ENCODE data around the gene KLF5. TPM values are rescaled to one million over a fixed set of nuclear protein-coding genes. Genes with fewer than 3 reads are reported as not detected.

KLF5 gene
- total RNA-seq, 2 donors from 2014 or later: 6.6 to 17.9 TPM

- intact Hi-C loops (cut with DNase I): no loop called here
- TF ChIP-seq CTCF (IDR thresholded peaks at IDR 0.05): peak in 1 of 7 experiments; percentile 3
- no peak for TF ChIP-seq POLR2A (IDR thresholded peaks at IDR 0.05)
- Histone ChIP-seq H3K4me3 (peak overlapping the region; percentile 3 to 61), H3K36me3 (replicated peaks in 1 of 2; ENCODE audit: insufficient read depth in 1 of 2, low read depth in 2 of 2) (no peaks in the 10 kb centered on the region), H3K27me3 (no peaks in the 10 kb centered on the region), H3K27ac (peak overlapping the region; percentile 18 to 89 (median 88)), H3K9me3 (no peaks in the 10 kb centered on the region), H3K4me1 (peaks cover 25% of the 10 kb centered on the region)
- WGBS, 2 donors: 0% methylated on average over 8 of the region's 8 CpGs
- no peak for DNase-seq
- ATAC-seq: no peak
Measured at GRCh38 chr13:73058432-73058735, 421 bp upstream of the KLF5 start.

GRCh38 chr13:73059460-73060250, 850 bp downstream of the KLF5 start:
- Histone ChIP-seq H3K4me3 (peak overlapping the region; percentile 61 to 82), H3K9me3 (no peaks in the 10 kb centered on the region), H3K27me3 (no peaks in the 10 kb centered on the region), H3K27ac (peak overlapping the region; percentile 86 to 93 (median 89)), H3K4me1 (peaks cover 30% of the 10 kb centered on the region), H3K36me3 (replicated peaks in 1 of 2; ENCODE audit: insufficient read depth in 1 of 2, low read depth in 2 of 2) (no peaks in the 10 kb centered on the region)
- intact Hi-C loops (cut with DNase I): no loop called here
- WGBS, 2 donors: 0 to 1% methylated on average over 28 to 66 of the region's 68 CpGs
- TF ChIP-seq CTCF (IDR thresholded peaks at IDR 0.05): peak; percentile 14 to 83 (median 40)
- no peak for TF ChIP-seq POLR2A (IDR thresholded peaks at IDR 0.05)
- peak; percentile 80 for ATAC-seq
- peak; percentile 82 to 88 (median 86) for DNase-seq

- DNase-seq (peak in 3 of 4 donors; percentile 30 to 44 (median 42)), ATAC-seq (no peak)
- intact Hi-C loops (cut with DNase I): no loop called here
- H3K9me3 ChIP-seq: no peaks in the 10 kb centered on the region
- 2 to 4% methylated on average over 26 of the region's 26 CpGs for WGBS, 2 donors
- peak overlapping the region; percentile 53 to 61 for H3K4me3 ChIP-seq
- no peaks in the 10 kb centered on the region for H3K36me3 ChIP-seq (replicated peaks in 1 of 2; ENCODE audit: insufficient read depth in 1 of 2, low read depth in 2 of 2)
- H3K27me3 ChIP-seq: no peaks in the 10 kb centered on the region
- peak overlapping the region; percentile 46 to 89 (median 88) for H3K27ac ChIP-seq
- H3K4me1 ChIP-seq: peaks cover 38% of the 10 kb centered on the region
- TF ChIP-seq CTCF (IDR thresholded peaks at IDR 0.05) (no peak), POLR2A (IDR thresholded peaks at IDR 0.05) (no peak)
Measured at GRCh38 chr13:73060251-73061160, 1.7 kb downstream of the KLF5 start.

GRCh38 chr13:73061473-73061872, 2.7 kb downstream of the KLF5 start:
- TF ChIP-seq CTCF (IDR thresholded peaks at IDR 0.05) (no peak), POLR2A (IDR thresholded peaks at IDR 0.05) (no peak)
- 57 to 65% methylated on average over 6 of the region's 6 CpGs for WGBS, 2 donors
- H3K4me1 ChIP-seq: peaks cover 47% of the 10 kb centered on the region
- H3K27ac ChIP-seq: peak overlapping the region in 1 of 4 donors; percentile 89
- DNase-seq: no peak
- ATAC-seq: no peak
- H3K9me3 ChIP-seq: no peaks in the 10 kb centered on the region
- H3K27me3 ChIP-seq: no peaks in the 10 kb centered on the region
- H3K36me3 ChIP-seq (replicated peaks in 1 of 2; ENCODE audit: insufficient read depth in 1 of 2, low read depth in 2 of 2): no peaks in the 10 kb centered on the region
- no peak overlapping the region for H3K4me3 ChIP-seq
- intact Hi-C loops (cut with DNase I): no loop called here

Measured in body of pancreas (tissue), 4 donors.